ENCODE results near the gene DNAJC7.

- TF ChIP-seq, protein P1, sequence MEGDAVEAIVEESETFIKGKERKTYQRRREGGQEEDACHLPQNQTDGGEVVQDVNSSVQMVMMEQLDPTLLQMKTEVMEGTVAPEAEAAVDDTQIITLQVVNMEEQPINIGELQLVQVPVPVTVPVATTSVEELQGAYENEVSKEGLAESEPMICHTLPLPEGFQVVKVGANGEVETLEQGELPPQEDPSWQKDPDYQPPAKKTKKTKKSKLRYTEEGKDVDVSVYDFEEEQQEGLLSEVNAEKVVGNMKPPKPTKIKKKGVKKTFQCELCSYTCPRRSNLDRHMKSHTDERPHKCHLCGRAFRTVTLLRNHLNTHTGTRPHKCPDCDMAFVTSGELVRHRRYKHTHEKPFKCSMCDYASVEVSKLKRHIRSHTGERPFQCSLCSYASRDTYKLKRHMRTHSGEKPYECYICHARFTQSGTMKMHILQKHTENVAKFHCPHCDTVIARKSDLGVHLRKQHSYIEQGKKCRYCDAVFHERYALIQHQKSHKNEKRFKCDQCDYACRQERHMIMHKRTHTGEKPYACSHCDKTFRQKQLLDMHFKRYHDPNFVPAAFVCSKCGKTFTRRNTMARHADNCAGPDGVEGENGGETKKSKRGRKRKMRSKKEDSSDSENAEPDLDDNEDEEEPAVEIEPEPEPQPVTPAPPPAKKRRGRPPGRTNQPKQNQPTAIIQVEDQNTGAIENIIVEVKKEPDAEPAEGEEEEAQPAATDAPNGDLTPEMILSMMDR (IDR thresholded peaks at IDR 0.05; ENCODE audit: low read depth, low read length, poor library complexity, severe bottlenecking) = no peak
- no peak for TF ChIP-seq EZH2phosphoT487 (IDR thresholded peaks at IDR 0.05; ENCODE audit: borderline replicate concordance, low read length)
Measured at GRCh38 chr17:42065201-42065600, 48.0 kb upstream of the DNAJC7 start.
